Astrocyte of the cerebellum (primary cell): ENCODE results near the gene INPP4A.

Experiments
- DNase-seq: peaks from one replicate; pipeline ENCODE4 v3.0.0-alpha.2; 2011; ENCODE audit warnings: low read depth
- H3K4me3 ChIP-seq: 2 replicates; pipeline ENCODE4 v1.5.1; 2011; ENCODE audit warnings: mild to moderate bottlenecking, low read depth, low read length, moderate library complexity
- CTCF ChIP-seq: IDR thresholded peaks from 2 replicates; pipeline ENCODE4 v1.5.1; 2012; ENCODE audit warnings: low read length, low read depth, moderate library complexity, mild to moderate bottlenecking; ENCODE audit errors: missing control alignments
- in situ Hi-C: cut with HindIII; loops from 2 replicates; pipeline ENCODE4 v1.10.0; 2017; ENCODE audit warnings: low sequenced_read_pairs

The INPP4A gene

GRCh38 chr2:98516571-98516970 is 71.9 kb downstream of the INPP4A start:
- DNase-seq, result no peak
- in situ Hi-C loops, result no loop called here
- no peak for TF ChIP-seq CTCF
- H3K4me3 ChIP-seq, result no peak overlapping the region

- TF ChIP-seq CTCF, result no peak
- in situ Hi-C loops, result no loop called here
- DNase-seq, result no peak
- H3K4me3 ChIP-seq, result no peak overlapping the region
Measured at GRCh38 chr2:98517636-98518035, 73.0 kb downstream of the INPP4A start.

- TF ChIP-seq CTCF, result peak; percentile 28
- DNase-seq, result no peak
- in situ Hi-C loops, result no loop called here
- H3K4me3 ChIP-seq, result no peak overlapping the region
Measured at GRCh38 chr2:98518101-98518500, 73.4 kb downstream of the INPP4A start.

GRCh38 chr2:98519156-98519555 is 74.5 kb downstream of the INPP4A start:
- in situ Hi-C loops, result no loop called here
- no peak for TF ChIP-seq CTCF
- H3K4me3 ChIP-seq, result no peak overlapping the region
- DNase-seq, result no peak

GRCh38 chr2:98519851-98520250 is 75.2 kb downstream of the INPP4A start:
- in situ Hi-C loops, result no loop called here

GRCh38 chr2:98520806-98521205 is 76.1 kb downstream of the INPP4A start:
- no peak for TF ChIP-seq CTCF
- no peak for DNase-seq
- in situ Hi-C loops, result no loop called here
- H3K4me3 ChIP-seq, result no peak overlapping the region

More at GRCh38 chr2:98519851-98520250, 75.2 kb downstream of the INPP4A start:
- TF ChIP-seq CTCF, result no peak
- no peak overlapping the region for H3K4me3 ChIP-seq
- no peak for DNase-seq

GRCh38 chr2:98521266-98521665 is 76.6 kb downstream of the INPP4A start:
- in situ Hi-C loops, result no loop called here
- TF ChIP-seq CTCF, result no peak
- DNase-seq, result no peak

More at GRCh38 chr2:98521266-98521665, 76.6 kb downstream of the INPP4A start:
- no peak overlapping the region for H3K4me3 ChIP-seq
